ENCODE measurements around the gene AMD1.

The AMD1 gene

GRCh38 chr6:110864824-110865223 is 9.8 kb upstream of the AMD1 start:
- TF ChIP-seq CTCF (conservative IDR thresholded peaks at IDR 0.05; ENCODE audit: low read length), result no peak
- no peak overlapping the region for H3K4me3 ChIP-seq (ENCODE audit: low read length)
- no peak for DNase-seq (ENCODE audit: low read depth)

DNA sequence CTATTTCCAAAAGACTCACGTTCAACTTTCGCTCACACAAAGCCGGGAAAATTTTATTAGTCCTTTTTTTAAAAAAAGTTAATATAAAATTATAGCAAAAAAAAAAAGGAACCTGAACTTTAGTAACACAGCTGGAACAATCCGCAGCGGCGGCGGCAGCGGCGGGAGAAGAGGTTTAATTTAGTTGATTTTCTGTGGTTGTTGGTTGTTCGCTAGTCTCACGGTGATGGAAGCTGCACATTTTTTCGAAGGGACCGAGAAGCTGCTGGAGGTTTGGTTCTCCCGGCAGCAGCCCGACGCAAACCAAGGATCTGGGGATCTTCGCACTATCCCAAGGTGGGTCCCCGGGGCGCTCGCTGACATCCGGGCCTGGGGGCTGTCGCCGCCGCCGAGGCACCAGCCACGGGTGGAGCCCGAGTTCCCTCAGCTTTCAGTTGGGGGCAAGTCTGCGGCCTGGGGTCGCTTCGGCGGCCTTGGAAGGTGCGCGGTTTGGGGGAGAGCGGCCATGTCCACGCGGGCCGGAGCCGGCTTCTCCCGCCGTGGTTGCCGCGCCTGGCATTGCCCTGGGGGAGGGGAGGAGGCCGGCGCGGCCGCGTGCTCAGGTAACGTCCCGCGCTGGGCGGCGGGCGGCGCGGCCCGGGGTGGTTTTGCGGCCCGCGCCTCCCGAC is 429 bp downstream of the AMD1 start:
- no peak for TF ChIP-seq CTCF (conservative IDR thresholded peaks at IDR 0.05; ENCODE audit: low read length)
- H3K4me3 ChIP-seq (ENCODE audit: low read length), result peak overlapping the region; percentile 83
- DNase-seq (ENCODE audit: low read depth), result no peak

- no peak for DNase-seq (ENCODE audit: low read depth)
- peak overlapping the region; percentile 83 for H3K4me3 ChIP-seq (ENCODE audit: low read length)
- no peak for TF ChIP-seq CTCF (conservative IDR thresholded peaks at IDR 0.05; ENCODE audit: low read length)
Measured at GRCh38 chr6:110875548-110876169, 1.1 kb downstream of the AMD1 start.

GRCh38 chr6:110876170-110876773 is 1.7 kb downstream of the AMD1 start:
- TF ChIP-seq CTCF (conservative IDR thresholded peaks at IDR 0.05; ENCODE audit: low read length), result no peak
- H3K4me3 ChIP-seq (ENCODE audit: low read length), result peak overlapping the region; percentile 83
- peak; percentile 90 for DNase-seq (ENCODE audit: low read depth)

GRCh38 chr6:110876806-110877564 is 2.4 kb downstream of the AMD1 start:
- TF ChIP-seq CTCF (conservative IDR thresholded peaks at IDR 0.05; ENCODE audit: low read length), result no peak
- DNase-seq (ENCODE audit: low read depth), result no peak
- peak overlapping the region; percentile 83 for H3K4me3 ChIP-seq (ENCODE audit: low read length)

GRCh38 chr6:110877569-110877968 is 3.0 kb downstream of the AMD1 start:
- TF ChIP-seq CTCF (conservative IDR thresholded peaks at IDR 0.05; ENCODE audit: low read length), result no peak
- no peak overlapping the region for H3K4me3 ChIP-seq (ENCODE audit: low read length)
- no peak for DNase-seq (ENCODE audit: low read depth)

Measured in AG10803 (cell line).